GM12865 (cell line): Measurements from ENCODE around the gene TPSG1.
"Not testable (repeated sequence)": the region's sequence is repeated elsewhere in the genome, so short reads cannot be mapped to it uniquely, and the experiment has no call there.

ENCODE experiments used
- DNase-seq: peaks from one replicate; pipeline ENCODE4 v3.0.0; 2010; ENCODE audit warnings: low read depth
- H3K4me3 ChIP-seq: 2 replicates; pipeline ENCODE4 v1.5.1; 2011; ENCODE audit warnings: mild to moderate bottlenecking, low read depth, low read length, control low read depth
- TF ChIP-seq, protein P1 (sequence below): IDR thresholded peaks from 2 replicates; pipeline ENCODE4 v1.5.1; 2011; ENCODE audit warnings: low read length, control low read depth, low read depth, inconsistent platforms; ENCODE audit not compliant: insufficient read depth; ENCODE audit errors: missing control alignments

Gene TPSG1

DNA sequence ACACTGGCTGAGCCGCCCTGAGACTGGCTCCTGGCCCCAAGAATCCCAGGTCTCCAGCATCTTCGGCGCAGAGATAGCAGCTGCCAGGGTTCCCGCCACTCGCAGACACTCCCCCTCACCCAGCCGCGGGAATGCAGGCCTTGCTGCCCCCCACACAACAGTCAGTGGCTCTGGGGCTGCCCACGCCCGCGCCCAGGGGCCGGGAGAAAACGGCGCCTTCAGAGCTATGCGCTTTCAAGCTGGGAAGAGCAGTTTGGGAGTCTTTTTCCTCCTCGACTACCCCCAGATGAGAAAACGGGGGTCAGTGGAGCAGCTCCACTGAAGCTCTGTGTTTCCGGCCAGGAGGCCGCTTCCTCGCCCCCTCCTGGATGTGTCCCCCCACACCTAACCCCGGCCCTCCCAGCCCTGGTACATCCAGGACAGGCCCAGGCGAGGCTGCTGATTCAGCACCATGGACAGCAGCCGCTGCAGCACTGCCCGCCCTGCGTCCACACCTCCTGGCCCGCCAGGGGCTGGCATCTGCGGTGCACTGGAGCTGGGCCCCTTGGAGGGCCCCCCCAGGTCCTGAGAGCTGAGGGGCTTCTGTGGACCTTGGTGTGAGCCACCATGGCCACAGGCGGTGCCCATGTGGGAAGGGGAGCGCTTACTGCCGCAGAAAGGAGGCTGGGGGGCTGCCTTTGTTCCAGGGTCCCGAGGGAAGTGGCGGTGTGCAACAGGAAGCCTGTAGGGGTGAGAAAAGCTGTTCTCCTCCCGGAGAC, 36.5 kb downstream of the TPSG1 start:
- DNase-seq = peak; percentile 16
- TF ChIP-seq, protein P1, sequence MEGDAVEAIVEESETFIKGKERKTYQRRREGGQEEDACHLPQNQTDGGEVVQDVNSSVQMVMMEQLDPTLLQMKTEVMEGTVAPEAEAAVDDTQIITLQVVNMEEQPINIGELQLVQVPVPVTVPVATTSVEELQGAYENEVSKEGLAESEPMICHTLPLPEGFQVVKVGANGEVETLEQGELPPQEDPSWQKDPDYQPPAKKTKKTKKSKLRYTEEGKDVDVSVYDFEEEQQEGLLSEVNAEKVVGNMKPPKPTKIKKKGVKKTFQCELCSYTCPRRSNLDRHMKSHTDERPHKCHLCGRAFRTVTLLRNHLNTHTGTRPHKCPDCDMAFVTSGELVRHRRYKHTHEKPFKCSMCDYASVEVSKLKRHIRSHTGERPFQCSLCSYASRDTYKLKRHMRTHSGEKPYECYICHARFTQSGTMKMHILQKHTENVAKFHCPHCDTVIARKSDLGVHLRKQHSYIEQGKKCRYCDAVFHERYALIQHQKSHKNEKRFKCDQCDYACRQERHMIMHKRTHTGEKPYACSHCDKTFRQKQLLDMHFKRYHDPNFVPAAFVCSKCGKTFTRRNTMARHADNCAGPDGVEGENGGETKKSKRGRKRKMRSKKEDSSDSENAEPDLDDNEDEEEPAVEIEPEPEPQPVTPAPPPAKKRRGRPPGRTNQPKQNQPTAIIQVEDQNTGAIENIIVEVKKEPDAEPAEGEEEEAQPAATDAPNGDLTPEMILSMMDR = no peak
- H3K4me3 ChIP-seq = no peak overlapping the region

DNA sequence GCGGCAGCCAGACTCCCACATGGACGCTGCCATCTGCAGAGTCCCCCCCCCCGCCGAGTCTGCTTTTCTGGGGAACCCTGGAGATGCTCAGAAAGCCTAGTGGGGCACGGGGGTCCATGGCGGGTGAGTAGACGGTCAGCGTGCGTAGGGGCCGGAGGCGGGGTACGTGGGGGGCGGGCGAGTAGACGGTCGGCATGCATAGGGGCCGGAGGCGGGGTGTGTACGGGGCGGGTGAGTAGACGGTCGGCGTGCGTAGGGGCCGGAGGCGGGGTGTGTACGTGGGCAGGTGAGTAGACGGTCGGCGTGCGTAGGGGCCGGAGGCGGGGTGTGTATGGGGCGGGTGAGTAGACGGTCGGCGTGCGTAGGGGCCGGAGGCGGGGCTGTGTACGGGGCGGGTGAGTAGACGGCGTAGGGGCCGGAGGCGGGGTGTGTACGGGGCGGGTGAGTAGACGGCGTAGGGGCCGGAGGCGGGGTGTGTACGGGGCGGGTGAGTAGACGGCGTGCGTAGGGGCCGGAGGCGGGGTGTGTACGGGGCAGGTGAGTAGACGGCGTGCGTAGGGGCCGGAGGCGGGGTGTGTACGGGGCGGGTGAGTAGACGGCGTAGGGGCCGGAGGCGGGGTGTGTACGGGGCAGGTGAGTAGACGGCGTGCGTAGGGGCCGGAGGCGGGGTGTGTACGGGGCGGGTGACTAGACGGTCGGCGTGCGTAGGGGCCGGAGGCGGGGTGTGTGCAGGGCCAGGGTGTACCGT, 39.4 kb downstream of the TPSG1 start:
- not testable (repeated sequence) for H3K4me3 ChIP-seq
- peak; percentile 32 for DNase-seq

DNA sequence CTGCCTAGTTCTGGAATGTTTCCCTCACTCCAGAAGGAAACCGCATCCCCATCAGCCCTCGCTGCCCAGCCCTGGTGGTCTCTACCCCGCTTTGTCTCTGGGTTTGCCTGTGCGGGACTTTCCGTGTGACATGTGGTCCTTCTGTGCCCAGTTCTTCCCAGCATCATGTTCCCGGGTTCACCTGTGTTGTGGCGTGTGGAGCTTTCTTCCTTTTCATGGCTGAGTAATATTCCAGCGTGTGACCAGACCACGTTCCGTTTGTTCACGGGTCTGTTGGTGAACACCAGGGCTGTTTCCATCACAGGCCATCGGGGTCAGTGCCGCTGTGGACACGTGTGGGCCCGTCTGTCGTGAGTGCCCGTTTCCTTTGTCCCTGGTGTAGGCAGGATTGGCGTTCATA, 40.1 kb downstream of the TPSG1 start:
- DNase-seq = no peak
- TF ChIP-seq, protein P1 = no peak
- no peak overlapping the region for H3K4me3 ChIP-seq

DNA sequence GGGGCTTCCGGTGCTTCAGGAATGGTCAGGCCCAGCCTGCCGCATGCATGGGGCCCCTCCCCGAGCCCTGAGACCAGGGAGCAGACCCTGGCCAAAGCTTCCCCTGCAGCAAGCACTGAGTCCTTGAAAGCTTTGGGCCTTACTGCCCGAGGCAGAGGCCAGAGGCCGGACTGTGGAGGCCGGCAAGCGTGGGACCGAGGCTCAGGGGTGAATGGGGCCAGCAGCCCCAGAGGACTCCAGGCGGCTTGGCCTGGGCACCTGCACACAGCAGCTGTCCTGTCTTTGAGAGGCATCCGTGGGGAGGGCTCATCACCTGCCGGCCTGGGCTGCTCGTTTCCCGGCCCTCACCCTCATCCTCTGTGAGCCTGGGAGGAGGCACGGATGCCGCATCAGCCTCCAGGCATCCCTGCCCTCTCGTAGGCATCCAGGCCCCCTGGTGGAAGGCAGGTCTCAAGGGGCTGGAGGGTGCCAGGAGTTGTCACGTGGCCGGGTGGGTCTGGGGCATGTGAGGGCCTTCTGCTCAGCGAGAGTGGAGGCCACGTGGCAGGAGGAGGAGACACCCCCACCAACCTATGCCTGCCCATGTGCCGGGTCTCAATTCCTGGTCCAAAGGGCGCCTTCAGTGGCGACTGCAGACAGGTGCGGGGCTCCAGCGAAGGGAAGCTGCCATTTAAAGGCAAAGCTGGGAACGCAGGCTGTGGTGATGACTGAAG, 40.8 kb downstream of the TPSG1 start:
- no peak for DNase-seq
- H3K4me3 ChIP-seq = no peak overlapping the region
- TF ChIP-seq, protein P1 = no peak

DNA sequence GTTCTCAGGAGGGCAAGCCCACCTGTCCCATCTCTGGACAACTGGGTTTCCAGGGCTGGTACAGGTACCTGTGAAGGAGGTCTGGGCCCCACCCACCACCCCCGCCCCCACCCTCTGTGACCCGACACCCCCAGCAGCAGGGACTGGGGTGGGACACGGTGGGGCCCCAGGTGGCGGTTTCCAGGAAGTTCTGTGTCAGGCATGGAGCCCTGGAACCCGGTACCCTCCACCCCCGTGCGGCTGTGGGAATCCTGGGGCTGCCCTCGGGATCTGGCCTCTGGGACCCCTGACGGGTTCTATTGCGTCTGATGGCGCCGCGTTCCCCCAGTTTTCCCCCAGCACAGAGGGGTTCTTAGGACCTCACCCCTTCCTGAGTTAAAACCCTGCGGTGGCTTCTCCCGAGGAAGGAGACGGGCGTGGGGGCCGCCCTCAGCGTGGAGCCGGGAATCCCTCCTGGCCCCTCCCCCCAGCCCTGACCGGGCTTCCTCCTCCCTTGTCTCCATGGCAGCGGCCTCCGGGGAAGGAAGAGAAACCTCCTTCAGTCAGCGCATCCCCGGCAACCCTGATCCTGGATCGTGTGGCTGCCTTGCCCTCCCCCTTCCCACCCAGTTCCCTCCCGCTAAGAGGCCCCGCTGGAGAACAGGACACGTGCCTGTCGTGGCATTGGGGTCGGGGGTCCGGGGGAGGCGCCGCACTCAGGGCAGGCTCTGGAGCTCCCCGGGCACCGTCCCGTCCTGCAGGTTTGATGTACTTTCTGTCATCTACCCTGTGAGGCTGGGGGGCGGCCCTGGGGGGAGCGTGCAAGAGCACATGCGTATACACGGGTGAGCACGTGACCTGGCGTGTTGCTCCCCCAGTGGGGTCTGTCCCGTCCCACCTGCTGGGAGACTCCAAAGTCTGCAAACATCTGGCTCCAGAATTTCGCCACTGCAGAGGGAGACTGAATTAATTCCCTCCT, 41.8 kb downstream of the TPSG1 start:
- H3K4me3 ChIP-seq = no peak overlapping the region

DNA sequence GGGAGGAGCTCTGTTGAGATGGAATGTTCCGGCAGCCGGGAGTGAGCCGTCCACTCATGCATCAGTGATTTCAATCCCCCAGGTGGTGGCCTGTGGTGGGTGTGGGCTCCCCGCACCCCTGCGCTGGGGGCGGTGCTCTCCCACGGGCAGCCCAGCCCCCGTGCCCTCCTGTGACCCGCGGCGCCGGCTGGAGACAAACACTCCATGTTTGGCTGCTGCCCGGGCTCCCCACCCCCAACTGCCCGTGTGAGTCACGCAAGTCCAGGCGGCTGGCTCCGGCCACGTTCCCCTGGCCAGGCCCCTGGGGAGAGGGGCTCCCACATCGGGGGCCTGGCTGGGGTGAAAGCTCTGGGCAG, 42.8 kb downstream of the TPSG1 start:
- no peak for DNase-seq
- H3K4me3 ChIP-seq = no peak overlapping the region
- TF ChIP-seq, protein P1 = no peak

More for the DNA sequence above, 41.8 kb downstream of the TPSG1 start:
- no peak for DNase-seq
- TF ChIP-seq, protein P1 = no peak
